Brain microvascular endothelial cell (primary cell): ENCODE measurements around the gene MYEOV.

Source experiments
- DNase-seq: peaks from one replicate; pipeline ENCODE4 v3.0.0-alpha.2; 2020
- H3K27ac ChIP-seq: fragments of 250-450 bp; sonication (Bioruptor Pico); 2 replicates; pipeline ENCODE4 v1.5.1; 2020; ENCODE audit warnings: mild to moderate bottlenecking, moderate library complexity
- H3K27me3 ChIP-seq: fragments of 250-450 bp; sonication (Bioruptor Pico); replicated peaks from 2 replicates; pipeline ENCODE4 v1.5.1; 2020; ENCODE audit warnings: mild to moderate bottlenecking
- H3K36me3 ChIP-seq: fragments of 250-450 bp; sonication (Bioruptor Pico); replicated peaks from 2 replicates; pipeline ENCODE4 v1.5.1; 2020; ENCODE audit warnings: mild to moderate bottlenecking
- H3K4me3 ChIP-seq: 2 replicates; pipeline ENCODE4 v1.5.1; 2011; ENCODE audit warnings: low read depth, mild to moderate bottlenecking, control low read depth, low read length, moderate library complexity
- in situ Hi-C: cut with HindIII; loops from 2 replicates; pipeline ENCODE4 v1.10.0; 2017; ENCODE audit warnings: low sequenced_read_pairs, low pct_ligation_motif_present
- TF ChIP-seq, protein P1 (sequence below): IDR thresholded peaks from 2 replicates; pipeline ENCODE4 v1.5.1; 2011; ENCODE audit warnings: low read depth, mild to moderate bottlenecking, moderate library complexity, low read length, control low read depth, inconsistent platforms; ENCODE audit errors: missing control alignments

The MYEOV gene

DNA sequence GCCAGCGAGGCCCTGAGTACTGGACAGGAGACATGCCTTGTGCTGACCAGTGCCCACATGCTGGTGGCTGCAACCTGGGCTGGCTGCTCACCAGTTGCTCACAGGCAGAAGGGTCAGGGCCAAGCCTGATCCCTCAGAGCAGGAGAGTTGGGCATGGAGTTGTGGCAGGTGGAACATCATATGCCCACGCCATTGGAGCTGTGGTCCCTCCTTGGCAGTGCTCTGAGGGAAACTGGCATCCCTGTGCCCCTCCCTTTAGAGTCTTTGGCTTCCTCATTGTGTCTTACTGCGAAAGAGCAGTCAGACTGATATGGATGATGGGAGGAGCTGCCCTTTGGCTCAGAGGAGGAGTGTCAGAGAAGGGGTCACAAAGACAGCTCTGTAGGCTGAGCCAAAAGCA is 3.1 kb upstream of the MYEOV start:
- Histone ChIP-seq H3K4me3 (no peak overlapping the region), H3K36me3 (no peaks in the 10 kb centered on the region), H3K27ac (no peak overlapping the region), H3K27me3 (no peaks in the 10 kb centered on the region)
- DNase-seq = no peak
- in situ Hi-C loops = no loop called here
- TF ChIP-seq, protein P1, sequence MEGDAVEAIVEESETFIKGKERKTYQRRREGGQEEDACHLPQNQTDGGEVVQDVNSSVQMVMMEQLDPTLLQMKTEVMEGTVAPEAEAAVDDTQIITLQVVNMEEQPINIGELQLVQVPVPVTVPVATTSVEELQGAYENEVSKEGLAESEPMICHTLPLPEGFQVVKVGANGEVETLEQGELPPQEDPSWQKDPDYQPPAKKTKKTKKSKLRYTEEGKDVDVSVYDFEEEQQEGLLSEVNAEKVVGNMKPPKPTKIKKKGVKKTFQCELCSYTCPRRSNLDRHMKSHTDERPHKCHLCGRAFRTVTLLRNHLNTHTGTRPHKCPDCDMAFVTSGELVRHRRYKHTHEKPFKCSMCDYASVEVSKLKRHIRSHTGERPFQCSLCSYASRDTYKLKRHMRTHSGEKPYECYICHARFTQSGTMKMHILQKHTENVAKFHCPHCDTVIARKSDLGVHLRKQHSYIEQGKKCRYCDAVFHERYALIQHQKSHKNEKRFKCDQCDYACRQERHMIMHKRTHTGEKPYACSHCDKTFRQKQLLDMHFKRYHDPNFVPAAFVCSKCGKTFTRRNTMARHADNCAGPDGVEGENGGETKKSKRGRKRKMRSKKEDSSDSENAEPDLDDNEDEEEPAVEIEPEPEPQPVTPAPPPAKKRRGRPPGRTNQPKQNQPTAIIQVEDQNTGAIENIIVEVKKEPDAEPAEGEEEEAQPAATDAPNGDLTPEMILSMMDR = no peak

DNA sequence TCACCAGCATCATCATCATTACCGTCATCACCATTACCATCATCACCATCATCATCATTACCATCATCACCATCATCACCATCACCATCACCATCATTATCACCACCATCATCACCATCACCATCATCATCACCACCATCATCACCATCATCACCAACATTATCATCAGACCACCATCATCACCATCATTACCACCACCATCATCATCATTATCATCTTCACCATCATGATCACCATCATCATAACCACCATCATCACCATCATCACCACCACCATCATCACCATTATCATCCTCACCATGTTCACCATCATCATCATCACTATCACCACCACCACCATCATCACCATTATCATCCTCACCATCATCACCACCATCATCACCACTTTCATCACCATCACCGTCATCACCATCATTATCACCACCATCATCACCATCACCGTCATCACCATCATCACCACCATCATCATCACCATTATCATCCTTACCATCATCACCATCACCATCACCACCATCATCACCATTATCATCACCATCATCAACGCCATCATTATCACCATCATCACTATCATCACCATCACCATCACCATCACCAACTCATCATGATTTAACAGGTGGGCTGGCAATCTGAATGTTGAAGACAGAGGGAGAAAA is 2.4 kb upstream of the MYEOV start:
- in situ Hi-C loops = no loop called here
- DNase-seq = no peak
- Histone ChIP-seq H3K36me3 (no peaks in the 10 kb centered on the region), H3K27me3 (no peaks in the 10 kb centered on the region), H3K4me3 (no peak overlapping the region), H3K27ac (no peak overlapping the region)
- TF ChIP-seq, protein P1 = no peak

DNA sequence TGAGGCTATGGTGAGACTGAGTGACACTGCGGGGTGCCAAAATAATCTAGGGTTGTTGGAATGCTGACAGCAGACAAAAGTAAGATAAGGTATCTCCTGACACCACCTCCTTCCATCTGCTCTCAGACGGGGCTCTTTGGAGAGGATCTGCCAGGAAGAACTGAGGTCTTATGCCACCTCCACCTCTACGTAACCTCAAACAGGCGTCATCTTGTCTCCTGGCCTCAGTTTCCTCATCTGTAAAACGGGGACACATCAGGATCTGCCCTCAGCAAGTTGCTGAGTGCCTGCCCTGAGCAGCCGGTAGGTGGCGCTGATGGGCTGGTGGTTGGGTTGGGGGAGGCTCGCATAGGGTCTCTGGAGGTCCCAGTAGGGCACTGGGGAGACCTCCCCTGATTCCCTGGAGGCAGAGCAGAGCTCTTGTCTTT is 1.7 kb upstream of the MYEOV start:
- H3K27ac ChIP-seq = no peak overlapping the region
- no peaks in the 10 kb centered on the region for H3K27me3 ChIP-seq
- TF ChIP-seq, protein P1 = peak; percentile 93
- in situ Hi-C loops = no loop called here
- H3K36me3 ChIP-seq = no peaks in the 10 kb centered on the region
- no peak for DNase-seq
- no peak overlapping the region for H3K4me3 ChIP-seq

DNA sequence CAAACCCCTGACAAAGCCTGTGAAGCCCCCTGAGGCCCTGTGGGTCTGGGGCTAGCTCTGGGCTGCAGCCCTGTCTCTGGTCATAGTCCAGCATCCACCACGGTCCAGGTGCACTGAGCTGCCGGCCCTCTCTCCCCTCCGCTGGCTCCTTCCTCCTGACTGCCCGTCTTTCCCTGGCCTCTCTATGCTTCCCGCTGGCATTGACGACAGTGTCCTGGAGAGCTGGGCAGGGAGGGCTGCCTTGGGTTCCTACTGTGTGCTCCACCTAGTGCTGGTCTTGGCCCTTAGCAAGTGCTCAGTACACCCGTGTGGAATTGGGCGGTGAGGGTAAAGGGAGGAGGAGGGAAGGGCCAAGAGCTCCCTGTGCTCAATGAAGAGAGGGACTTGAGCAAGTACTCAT is 868 bp upstream of the MYEOV start:
- Histone ChIP-seq H3K4me3 (no peak overlapping the region), H3K27ac (no peak overlapping the region), H3K36me3 (no peaks in the 10 kb centered on the region), H3K27me3 (no peaks in the 10 kb centered on the region)
- TF ChIP-seq, protein P1 = no peak
- DNase-seq = no peak
- in situ Hi-C loops = no loop called here

DNA sequence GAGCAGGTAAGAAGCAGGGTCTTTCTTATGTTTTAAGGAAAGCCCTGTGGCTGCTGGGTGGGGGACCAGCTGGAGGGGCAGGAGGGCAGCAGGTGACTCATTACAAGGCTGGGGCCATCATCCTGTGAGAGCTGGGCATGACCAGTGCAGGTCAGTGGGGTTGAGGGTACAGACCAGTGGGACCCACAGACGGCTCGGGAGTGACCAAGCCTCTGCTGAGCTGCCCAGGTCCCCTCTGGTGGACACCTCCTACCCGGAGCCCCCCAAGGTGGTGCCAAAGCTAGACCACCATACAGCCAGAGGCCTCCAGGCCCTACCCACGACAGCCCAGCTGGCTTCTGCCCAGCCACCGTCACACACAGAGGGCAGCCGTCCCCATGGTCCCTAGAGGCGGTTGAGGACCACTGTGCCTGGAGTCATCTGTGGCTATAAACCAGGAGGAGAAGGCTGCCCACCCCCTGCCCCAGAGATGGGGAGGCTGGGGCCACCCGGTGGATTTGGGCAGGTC is 670 bp downstream of the MYEOV start:
- H3K4me3 ChIP-seq = no peak overlapping the region
- in situ Hi-C loops = no loop called here
- no peaks in the 10 kb centered on the region for H3K36me3 ChIP-seq
- DNase-seq = no peak
- H3K27ac ChIP-seq = no peak overlapping the region
- TF ChIP-seq, protein P1 = no peak
- no peaks in the 10 kb centered on the region for H3K27me3 ChIP-seq
